GM12878 (cell line): ENCODE results near the gene CFAP92. TPM values are rescaled to one million over a fixed set of nuclear protein-coding genes. Genes with fewer than 3 reads are reported as not detected.

ENCODE experiments used
- BACH1 ChIP-seq: fragments of 450-650 bp; IDR thresholded peaks from 2 replicates; pipeline ENCODE4 v1.6.1; 2017; ENCODE audit warnings: mild to moderate bottlenecking, borderline replicate concordance
- BCL3 ChIP-seq: IDR thresholded peaks from 2 replicates; pipeline ENCODE4 v1.6.1; 2011; ENCODE audit warnings: borderline replicate concordance, low read depth, mild to moderate bottlenecking, moderate library complexity, low read length; ENCODE audit not compliant: insufficient read depth, poor library complexity, severe bottlenecking
- CEBPZ ChIP-seq: fragments of 150-350 bp; IDR thresholded peaks from 2 replicates; pipeline ENCODE4 v1.6.1; 2016; ENCODE audit warnings: low read depth, low read length
- CHD2 ChIP-seq: IDR thresholded peaks from 2 replicates; pipeline ENCODE4 v1.6.1; 2011; ENCODE audit warnings: low read depth, low read length, improper control_type of control experiment, borderline replicate concordance
- CHD4 ChIP-seq: fragments of 200-600 bp; sonication (generic); IDR thresholded peaks from 2 replicates; pipeline ENCODE4 v1.6.1; 2016; ENCODE audit warnings: mild to moderate bottlenecking
- CREB1 ChIP-seq: IDR thresholded peaks from 2 replicates; pipeline ENCODE4 v1.6.1; 2012; ENCODE audit warnings: low read depth, mild to moderate bottlenecking, inconsistent platforms
- CUX1 ChIP-seq: IDR thresholded peaks from 2 replicates; pipeline ENCODE4 v1.6.1; 2012; ENCODE audit warnings: improper control_type of control experiment, low read depth, low read length; ENCODE audit not compliant: insufficient replicate concordance
- EED ChIP-seq: sonication (generic); IDR thresholded peaks from 2 replicates; pipeline ENCODE4 v1.6.1; 2016; ENCODE audit warnings: antibody characterized with exemption, low read depth
- GABPA ChIP-seq: IDR thresholded peaks from 2 replicates; pipeline ENCODE4 v1.6.1; 2014; ENCODE audit warnings: antibody characterized with exemption, low read depth, mild to moderate bottlenecking, inconsistent platforms
- HDGF ChIP-seq: fragments of 450-650 bp; IDR thresholded peaks from 2 replicates; pipeline ENCODE4 v1.6.1; 2016; ENCODE audit warnings: antibody characterized with exemption
- KDM1A ChIP-seq: fragments of 200-600 bp; sonication (generic); IDR thresholded peaks from 2 replicates; pipeline ENCODE4 v1.6.1; 2016; ENCODE audit warnings: borderline replicate concordance
- LARP7 ChIP-seq: fragments of 450-650 bp; IDR thresholded peaks from 2 replicates; pipeline ENCODE4 v1.6.1; 2017; ENCODE audit warnings: mild to moderate bottlenecking
- MEF2B ChIP-seq: fragments of 450-650 bp; IDR thresholded peaks from 2 replicates; pipeline ENCODE4 v1.6.1; 2018; ENCODE audit warnings: mild to moderate bottlenecking, moderate library complexity; ENCODE audit not compliant: partially characterized antibody, poor library complexity, severe bottlenecking
- NRF1 ChIP-seq: conservative IDR thresholded peaks from 2 replicates; pipeline ENCODE4 v1.6.1; 2011; ENCODE audit warnings: mild to moderate bottlenecking, low read depth, low read length, improper control_type of control experiment
- PKNOX1 ChIP-seq: fragments of 450-650 bp; IDR thresholded peaks from 2 replicates; pipeline ENCODE4 v1.6.1; 2016; ENCODE audit warnings: mild to moderate bottlenecking
- SUPT20H ChIP-seq: IDR thresholded peaks from 2 replicates; pipeline ENCODE4 v1.6.1; 2011; ENCODE audit warnings: low read depth, mild to moderate bottlenecking, low read length, moderate library complexity, borderline replicate concordance; ENCODE audit not compliant: control insufficient read depth
- TCF3 ChIP-seq: IDR thresholded peaks from 2 replicates; pipeline ENCODE4 v1.6.1; 2012; ENCODE audit warnings: low read depth, mild to moderate bottlenecking, low read length, borderline replicate concordance; ENCODE audit not compliant: insufficient read depth
- polyA plus RNA-seq, 11 experiments: library from polyadenylated mRNA; depleted of rRNA in 4 of 11; unstranded in 6 of 11; stranded (reverse) in 5 of 11; fragments of >200 nt; fragmentation: Nextera tagmentation in 4 of 11; fragmentation: Illumina TruSeq in 1 of 11; extraction: Ambion mirVana in 4 of 11; extraction: Trizol in 1 of 11; gene quantifications; 1 replicate in 1 of 11; 2 replicates in 10 of 11; pipeline versions ENCODE4 v1.2.1 to v1.2.3, GENCODE V29; 2011 to 2016; ENCODE audit warnings: inconsistent platforms in 2 of 11, missing spikeins in 2 of 11, low read depth in 1 of 11
- total RNA-seq, 4 experiments: library from RNA; depleted of rRNA in 3 of 4; stranded (reverse); fragments of >200 nt in 3 of 4; fragmentation: Illumina TruSeq in 1 of 4; extraction: Trizol in 1 of 4; gene quantifications; 2 replicates each; pipeline versions ENCODE4 v1.2.1 to v1.2.3, GENCODE V29; 2013 to 2021

Gene CFAP92
- total and polyA plus RNA-seq, 10 of the 15 experiments (the other 5 are each of a cell fraction or from before 2014, with no cell fraction given): 0.05 to 0.52 (median 0.14) TPM; not detected in 7

- TF ChIP-seq PKNOX1 (peak; percentile 26; the same call in 1 of the 2 replicates), NRF1 (no peak), CHD2 (0 out of 2 replicates have a peak, but pooled peaks have one; percentile 37), GABPA (no peak), BACH1 (peak; percentile 19; the same call in 1 of the 2 replicates), CHD4 (no peak), TCF3 (no peak), BCL3 (no peak), CUX1 (no peak), EED (no peak), KDM1A (no peak), HDGF (no peak), LARP7 (peak; percentile 71; the same call in 1 of the 2 replicates), CREB1 (peak; percentile 86), SUPT20H (no peak), CEBPZ (no peak), MEF2B (peak; percentile 18)
These were observed 33.1 kb upstream of the CFAP92 start (continued) for GRCh38 chr3:129026728-129027543.
